Muscle of arm (tissue), 12 donors: Measurements from ENCODE around the gene XNDC1N. TPM values are rescaled to one million over a fixed set of nuclear protein-coding genes. Genes with fewer than 3 reads are reported as not detected.

ENCODE experiments used
- polyA plus RNA-seq, 12 donors: library from polyadenylated mRNA; unstranded; fragments of 120-200 nt; gene quantifications; one replicate each; pipeline ENCODE4 v1.2.1, GENCODE V29; 2013; ENCODE audit not compliant: insufficient read length in 12 of 12

XNDC1N gene
- polyA plus RNA-seq, 12 donors: 1.9 to 4.8 (median 3.0) TPM; not detected in 2

Other genes with a start within 250 kb of the XNDC1N start
- not detected for gene DEFB108B, start 95.4 kb downstream of the XNDC1N start, polyA plus RNA-seq
- not detected for gene DEFB131B, start 50.1 kb downstream of the XNDC1N start, polyA plus RNA-seq
- 10 to 100 TPM in 11 of 12 donors, not detected in 1; 24.4 to 35.4 (median 29.2) TPM for gene RNF121, start 452 bp upstream of the XNDC1N start, polyA plus RNA-seq
- 10 to 100 TPM in 3 of 12 donors, 1 to 10 TPM in 8, not detected in 1; 4.5 to 16.0 (median 7.2) TPM for gene IL18BP, start 70.3 kb upstream of the XNDC1N start, polyA plus RNA-seq
- gene NUMA1, start 151.9 kb upstream of the XNDC1N start, polyA plus RNA-seq: 100 to 1,000 TPM in 11 of 12 donors, not detected in 1; 137 to 283 (median 169) TPM
- gene LRRC51, start 152.3 kb upstream of the XNDC1N start, polyA plus RNA-seq: 10 to 100 TPM in 1 of 12 donors, 1 to 10 TPM in 9, not detected in 2; 5.3 to 11.4 (median 8.0) TPM
- 10 to 100 TPM in 11 of 12 donors, not detected in 1; 70.3 to 94.5 (median 83.5) TPM for gene LAMTOR1, start 174.7 kb upstream of the XNDC1N start, polyA plus RNA-seq
- not detected for gene TOMT, start 177.3 kb upstream of the XNDC1N start, polyA plus RNA-seq
- gene ANAPC15, start 184.1 kb upstream of the XNDC1N start, polyA plus RNA-seq: 10 to 100 TPM in 11 of 12 donors, not detected in 1; 31.3 to 61.4 (median 33.5) TPM
- under 1 TPM in 3 of 12 donors, not detected in 9; 0.35 to 0.47 (median 0.38) TPM for gene FOLR3, start 207.1 kb upstream of the XNDC1N start, polyA plus RNA-seq